Fibroblast of villous mesenchyme (primary cell): ENCODE data around the gene PAFAH1B2. TPM values are rescaled to one million over a fixed set of nuclear protein-coding genes. Genes with fewer than 3 reads are reported as not detected.
"Not testable (repeated sequence)": the region's sequence is repeated elsewhere in the genome, so short reads cannot be mapped to it uniquely, and the experiment has no call there.

Experiments used
- DNase-seq: peaks from one replicate; pipeline ENCODE4 v3.0.0-alpha.2; 2010; ENCODE audit warnings: low read depth
- H3K4me3 ChIP-seq: 2 replicates; pipeline ENCODE4 v1.5.1; 2011; ENCODE audit warnings: low read depth, mild to moderate bottlenecking, low read length
- CTCF ChIP-seq: IDR thresholded peaks from 2 replicates; pipeline ENCODE4 v1.5.1; 2012; ENCODE audit warnings: low read depth, mild to moderate bottlenecking, low read length; ENCODE audit not compliant: insufficient read depth
- total RNA-seq: library from RNA; depleted of rRNA; stranded (reverse); fragments of >200 nt; gene quantifications from 2 replicates; pipeline ENCODE4 v1.2.3, GENCODE V29; 2012

Gene PAFAH1B2
- total RNA-seq, 1 donor = 200 TPM

GRCh38 chr11:117130879-117131278 is 13.2 kb upstream of the PAFAH1B2 start:
- DNase-seq = no peak
- no peak for TF ChIP-seq CTCF
- no peak overlapping the region for H3K4me3 ChIP-seq

GRCh38 chr11:117134431-117134830 is 9.7 kb upstream of the PAFAH1B2 start:
- TF ChIP-seq CTCF = no peak
- no peak for DNase-seq
- no peak overlapping the region for H3K4me3 ChIP-seq

DNA sequence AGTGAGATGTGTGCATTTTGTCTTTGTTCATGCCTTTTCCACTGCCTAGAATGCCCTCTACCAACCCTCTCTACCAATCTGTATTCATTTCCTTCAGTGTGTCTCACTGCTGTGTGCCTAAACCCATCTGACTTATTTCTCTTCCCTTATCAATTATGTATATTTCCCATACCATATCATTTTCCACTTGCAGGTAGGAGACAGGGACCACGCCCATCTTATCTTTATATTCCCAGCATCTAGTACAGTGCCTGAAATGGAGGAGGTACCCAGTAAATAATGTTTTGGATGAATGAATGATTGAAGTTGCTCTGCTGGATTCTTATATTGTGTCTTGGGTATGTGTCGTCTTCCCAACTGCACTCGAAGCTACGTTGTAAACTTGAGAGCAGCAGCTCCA is 9.1 kb upstream of the PAFAH1B2 start:
- not testable (repeated sequence) for DNase-seq, H3K4me3 ChIP-seq

DNA sequence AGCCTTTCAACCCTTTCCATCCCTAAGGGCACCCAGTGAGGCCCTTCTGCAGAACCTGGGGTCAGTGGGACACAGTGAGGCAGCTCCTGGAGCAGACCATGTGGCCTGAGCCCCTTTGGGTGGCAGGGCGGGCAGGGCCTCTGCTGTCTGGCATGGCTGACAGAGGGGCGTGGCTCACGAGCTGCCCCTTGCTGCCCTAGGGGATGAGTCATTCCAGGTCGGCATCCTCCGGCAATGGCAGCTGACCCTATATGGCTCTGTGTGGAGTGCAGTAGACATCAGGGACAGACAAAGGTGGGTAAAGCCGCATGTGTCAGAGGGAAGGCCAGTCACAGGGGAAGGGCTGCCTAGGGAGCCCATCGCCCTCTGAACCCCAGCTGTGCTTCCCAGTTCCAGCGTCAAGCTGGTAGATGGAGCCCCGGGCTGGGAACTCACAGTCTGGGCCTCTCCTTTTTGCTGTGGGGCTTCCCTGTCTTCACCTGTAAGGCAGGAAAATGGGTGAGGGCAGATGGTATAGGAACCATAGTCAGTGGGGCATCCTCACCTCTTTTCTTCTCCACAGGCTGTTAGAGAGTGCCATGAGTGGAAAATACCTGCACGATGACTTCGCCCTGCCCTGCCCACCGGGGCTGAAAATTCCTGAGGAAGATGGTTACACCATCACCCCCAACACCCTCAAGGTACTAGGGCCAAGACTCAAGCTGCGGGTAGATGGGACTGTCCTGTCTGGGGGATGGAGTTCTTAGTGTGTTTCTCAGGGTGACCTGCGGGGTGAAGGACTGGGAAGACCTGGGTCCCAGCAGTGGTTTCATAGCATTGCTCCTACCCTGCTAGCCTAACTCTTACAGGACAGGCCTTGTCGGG is 6.6 kb upstream of the PAFAH1B2 start:
- DNase-seq, H3K4me3 ChIP-seq: not testable (repeated sequence)

- peak; percentile 42 for DNase-seq
- no peak for TF ChIP-seq CTCF
Observed at GRCh38 chr11:117143390-117143789, 697 bp upstream of the PAFAH1B2 start.

DNA sequence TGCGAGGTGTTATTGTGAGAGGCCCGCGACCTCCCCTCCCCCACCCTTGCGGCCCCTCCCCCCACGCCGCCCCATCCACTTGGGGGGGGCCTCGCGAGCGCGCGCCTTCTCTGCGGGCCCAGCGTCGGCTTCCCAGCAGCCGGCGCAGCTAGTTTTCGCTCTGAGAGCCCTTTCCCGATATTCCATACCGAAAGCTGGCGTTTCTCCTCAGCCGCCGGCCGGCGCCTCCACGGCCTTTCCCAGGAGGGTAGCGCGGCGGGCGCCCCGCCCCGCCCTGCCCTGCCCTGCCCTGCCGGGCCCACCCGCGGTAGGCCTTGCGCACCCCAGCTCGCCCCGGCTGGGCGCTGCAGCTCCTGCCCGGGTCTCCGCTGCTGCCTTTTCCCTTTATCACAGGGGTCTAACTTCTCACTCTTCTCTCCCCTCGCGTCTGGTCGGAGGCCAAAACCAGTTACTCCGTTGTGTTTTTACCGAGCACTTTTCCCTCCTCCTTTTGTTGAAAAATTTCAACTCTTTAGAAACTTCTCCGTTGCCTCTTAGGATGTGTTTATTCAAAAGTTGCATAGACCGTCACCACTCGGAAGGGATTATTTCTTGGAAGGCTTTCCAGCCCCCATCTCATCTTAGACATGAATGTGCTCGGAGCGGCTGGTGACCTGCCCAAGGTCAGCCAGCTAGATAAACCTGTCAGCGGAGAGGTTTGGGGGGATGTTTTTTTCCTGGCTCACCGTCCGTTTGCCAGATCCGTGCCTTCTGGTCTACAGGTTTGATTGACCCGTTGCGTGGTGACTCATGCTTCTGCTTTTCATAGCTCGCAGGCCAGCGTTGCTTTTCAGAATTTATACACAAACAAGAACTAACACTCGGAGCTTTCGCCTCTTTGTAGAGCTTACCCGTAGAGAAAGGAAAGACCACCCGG is 648 bp downstream of the PAFAH1B2 start:
- peak; percentile 81 for DNase-seq
- peak overlapping the region; percentile 69 for H3K4me3 ChIP-seq
- TF ChIP-seq CTCF = no peak

More at GRCh38 chr11:117143390-117143789, 697 bp upstream of the PAFAH1B2 start:
- peak overlapping the region; percentile 69 for H3K4me3 ChIP-seq

GRCh38 chr11:117145393-117145761 is 1.3 kb downstream of the PAFAH1B2 start:
- peak overlapping the region; percentile 69 for H3K4me3 ChIP-seq
- DNase-seq = peak; percentile 41
- TF ChIP-seq CTCF = peak; percentile 15
